Stimulated activated naive B cell treated with anti-CD40 and anti-IgM and Interleukin-4, amounts not matched to agents 10 μg/mL and 1 μg/mL and 100 μg/mL, for 72 hours (primary cell): ENCODE measurements around the gene CFHR4.
A peak's percentile ranks its signal among the peaks of the same experiment; 100 is the strongest.
"Not testable (repeated sequence)": the region's sequence is repeated elsewhere in the genome, so short reads cannot be mapped to it uniquely, and the experiment has no call there.

Experiments
- ATAC-seq, 2 donors: fragments of 150-1000 bp; cut with Tn5 transposase; replicated peaks; 2 replicates each; pipeline ENCODE4 v1.10.0; 2021; ENCODE audit warnings: moderate library complexity in 1 of 2
- DNase-seq: peaks from one replicate; pipeline ENCODE4 v3.0.0; 2021
- H3K27ac Mint-ChIP-seq: one replicate; pipeline ENCODE4 v1.8.0; 2022; ENCODE audit warnings: mild to moderate bottlenecking, mixed read lengths
- H3K27me3 Mint-ChIP-seq, 2 donors: one replicate each; pipeline ENCODE4 v1.8.0; 2022; ENCODE audit warnings: mixed read lengths in 2 of 2
- H3K36me3 Mint-ChIP-seq, 2 donors: one replicate each; pipeline ENCODE4 v1.8.0; 2022; ENCODE audit warnings: mixed read lengths in 2 of 2, mild to moderate bottlenecking in 1 of 2
- H3K4me1 Mint-ChIP-seq, 2 donors: one replicate each; pipeline ENCODE4 v1.8.0; 2022; ENCODE audit warnings: mixed read lengths in 2 of 2, mild to moderate bottlenecking in 1 of 2
- H3K4me3 Mint-ChIP-seq, 2 donors: one replicate each; pipeline ENCODE4 v1.8.0; 2022; ENCODE audit warnings: mild to moderate bottlenecking in 2 of 2, mixed read lengths in 2 of 2, moderate library complexity in 1 of 2
- H3K9me3 Mint-ChIP-seq, 2 donors: one replicate each; pipeline ENCODE4 v1.8.0; 2022; ENCODE audit warnings: mixed read lengths in 2 of 2, mild to moderate bottlenecking in 1 of 2

CFHR4 gene

GRCh38 chr1:196896355-196896754 lies 8.5 kb downstream of the CFHR4 start:
- no peaks in the 10 kb centered on the region for H3K4me1 Mint-ChIP-seq
- DNase-seq (no peak), ATAC-seq (no peak)
- H3K27ac Mint-ChIP-seq, result no peak overlapping the region
- H3K4me3 Mint-ChIP-seq, result no peak overlapping the region
- H3K27me3 Mint-ChIP-seq, result peaks cover 12 to 18% of the 10 kb centered on the region in 2 donors
- no peaks in the 10 kb centered on the region for H3K36me3 Mint-ChIP-seq
- H3K9me3 Mint-ChIP-seq, result no peaks in the 10 kb centered on the region

DNA sequence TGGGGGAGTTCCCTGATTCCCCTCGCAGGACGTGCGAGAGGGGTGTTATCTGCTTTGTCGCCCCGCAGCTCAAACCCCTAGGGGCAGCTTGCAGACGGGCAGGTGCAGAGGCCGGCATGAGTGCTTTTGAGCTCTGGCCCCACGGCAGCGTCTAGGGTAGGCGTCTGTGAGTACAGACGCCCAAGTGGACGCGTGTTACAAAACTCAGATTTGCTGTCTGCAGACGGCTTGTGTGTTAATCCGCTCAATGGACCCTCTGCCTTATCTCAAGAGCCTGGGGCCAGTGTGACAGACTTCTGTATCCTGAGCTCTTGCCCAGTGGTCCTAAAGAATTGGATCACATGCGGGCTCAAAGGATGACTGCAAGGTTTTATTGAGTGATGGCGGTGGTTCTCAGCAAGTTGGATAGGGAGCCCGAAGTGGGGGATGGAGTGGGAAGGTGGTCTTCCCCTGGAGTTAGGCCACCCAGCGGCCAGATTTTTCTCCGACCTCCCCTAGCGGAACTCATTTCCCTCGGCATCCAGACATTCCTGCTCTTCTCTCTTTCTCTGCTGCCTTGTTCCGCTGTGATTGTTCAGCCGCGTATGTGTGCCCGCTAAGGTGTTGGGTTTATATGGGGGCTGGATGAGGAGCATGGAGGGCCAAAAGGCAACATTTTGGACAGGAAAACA lies 9.4 kb downstream of the CFHR4 start:
- no peak overlapping the region for H3K4me3 Mint-ChIP-seq
- no peak overlapping the region for H3K27ac Mint-ChIP-seq
- H3K4me1 Mint-ChIP-seq, result no peaks in the 10 kb centered on the region
- DNase-seq (no peak), ATAC-seq (peak in 1 of 2 donors; percentile 21)
- H3K9me3 Mint-ChIP-seq, result no peaks in the 10 kb centered on the region
- H3K27me3 Mint-ChIP-seq, result peaks cover 12 to 18% of the 10 kb centered on the region in 2 donors
- no peaks in the 10 kb centered on the region for H3K36me3 Mint-ChIP-seq

DNA sequence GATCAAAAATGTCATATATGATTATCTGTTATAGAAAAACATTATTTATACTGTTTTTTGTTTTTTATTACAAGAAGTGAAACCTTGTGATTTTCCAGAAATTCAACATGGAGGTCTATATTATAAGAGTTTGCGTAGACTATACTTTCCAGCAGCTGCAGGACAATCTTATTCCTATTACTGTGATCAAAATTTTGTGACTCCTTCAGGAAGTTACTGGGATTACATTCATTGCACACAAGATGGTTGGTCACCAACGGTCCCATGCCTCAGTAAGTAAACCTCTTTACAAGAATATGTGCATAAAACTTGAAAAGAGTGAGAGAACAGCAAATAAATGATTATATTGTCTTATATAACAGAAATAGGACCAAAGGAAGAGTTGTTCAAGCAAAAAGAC lies 14.5 kb downstream of the CFHR4 start:
- Mint-ChIP-seq H3K27me3 (peaks cover 6 to 15% of the 10 kb centered on the region in 2 donors), H3K9me3 (peaks cover 0 to 2% of the 10 kb centered on the region in 2 donors), H3K27ac (no peak overlapping the region), H3K36me3 (no peaks in the 10 kb centered on the region), H3K4me3 (no peak overlapping the region), H3K4me1 (no peaks in the 10 kb centered on the region)
- ATAC-seq (no peak), DNase-seq (no peak)

DNA sequence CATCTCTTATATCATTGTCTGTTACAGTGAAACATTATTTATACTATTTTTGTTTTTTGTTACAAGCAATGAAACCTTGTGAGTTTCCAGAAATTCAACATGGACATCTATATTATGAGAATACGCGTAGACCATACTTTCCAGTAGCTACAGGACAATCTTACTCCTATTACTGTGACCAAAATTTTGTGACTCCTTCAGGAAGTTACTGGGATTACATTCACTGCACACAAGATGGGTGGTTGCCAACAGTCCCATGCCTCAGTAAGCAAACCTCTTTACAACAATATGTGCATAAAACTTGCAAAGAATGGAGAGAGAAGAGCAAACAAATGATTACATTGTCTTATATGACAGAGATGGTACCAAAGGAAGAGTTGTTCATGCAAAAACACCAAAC lies 22.4 kb downstream of the CFHR4 start:
- Mint-ChIP-seq H3K9me3 (peaks cover 0 to 2% of the 10 kb centered on the region in 2 donors), H3K4me1 (no peaks in the 10 kb centered on the region), H3K27ac (no peak overlapping the region), H3K36me3 (no peaks in the 10 kb centered on the region), H3K4me3 (no peak overlapping the region), H3K27me3 (no peaks in the 10 kb centered on the region)
- DNase-seq (no peak), ATAC-seq (no peak)

- not testable (repeated sequence) for H3K4me1 Mint-ChIP-seq, H3K9me3 Mint-ChIP-seq, ATAC-seq, DNase-seq, H3K27ac Mint-ChIP-seq, H3K27me3 Mint-ChIP-seq, H3K4me3 Mint-ChIP-seq, H3K36me3 Mint-ChIP-seq
These were observed 24.4 kb downstream of the CFHR4 start for GRCh38 chr1:196912283-196912682.

GRCh38 chr1:196926839-196927238 lies 39.0 kb downstream of the CFHR4 start:
- not testable (repeated sequence) for H3K4me3 Mint-ChIP-seq, H3K27me3 Mint-ChIP-seq, ATAC-seq, DNase-seq, H3K4me1 Mint-ChIP-seq, H3K36me3 Mint-ChIP-seq, H3K9me3 Mint-ChIP-seq, H3K27ac Mint-ChIP-seq

DNA sequence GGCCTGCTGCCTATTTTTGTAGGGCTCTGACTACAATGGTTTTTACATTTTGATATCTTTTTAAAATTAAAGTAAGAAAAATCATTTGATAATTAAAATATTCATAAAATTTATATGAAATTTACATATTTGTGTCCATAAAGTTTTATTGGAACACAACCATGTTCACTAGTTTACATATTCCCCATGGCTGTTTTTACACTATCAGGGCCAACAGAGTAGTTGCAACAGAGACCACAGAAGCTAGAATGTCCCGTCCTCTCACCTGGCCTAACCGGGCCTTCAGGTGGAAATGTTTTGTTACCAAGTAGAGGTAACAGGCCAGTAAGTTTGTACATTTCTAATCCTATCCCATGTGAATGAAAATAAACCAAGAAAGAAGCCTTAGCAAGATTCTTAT lies 45.0 kb downstream of the CFHR4 start:
- not testable (repeated sequence) for H3K36me3 Mint-ChIP-seq, DNase-seq

DNA sequence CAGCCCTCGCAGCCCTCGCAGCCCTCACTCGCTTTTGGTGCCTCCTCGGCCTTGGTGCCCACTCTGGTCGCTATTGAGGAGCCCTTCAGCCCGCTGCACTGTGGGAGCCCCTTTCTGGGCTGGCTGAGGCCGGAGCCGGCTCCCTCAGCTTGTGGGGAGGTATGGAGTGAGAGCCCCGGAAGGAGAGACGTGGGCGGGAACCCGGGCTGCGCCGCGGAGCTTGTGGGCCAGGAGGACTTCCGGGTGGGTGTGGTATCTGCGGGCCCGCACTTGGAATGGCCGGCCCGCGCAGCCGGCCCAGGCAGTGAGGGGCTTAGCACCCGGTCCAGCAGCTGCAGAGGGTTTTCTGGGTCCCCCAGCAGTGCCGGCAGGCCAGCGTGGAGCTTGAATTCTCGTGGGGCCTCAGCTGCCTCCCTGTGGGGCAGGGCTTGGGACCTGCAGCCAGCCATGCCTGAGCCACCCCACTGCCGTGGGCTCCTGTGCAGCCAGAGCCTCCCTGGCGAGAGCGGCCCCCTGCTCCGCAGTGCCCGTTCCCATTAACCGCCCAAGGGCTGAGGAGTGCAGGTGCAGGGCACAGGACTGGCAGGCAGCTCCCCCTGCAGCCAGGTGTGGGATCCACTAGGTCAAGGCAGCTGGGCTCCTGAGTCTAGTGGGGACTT lies 45.8 kb downstream of the CFHR4 start:
- Mint-ChIP-seq H3K27me3 (no peaks in the 10 kb centered on the region), H3K9me3 (no peaks in the 10 kb centered on the region), H3K4me3 (no peak overlapping the region), H3K36me3 (no peaks in the 10 kb centered on the region), H3K4me1 (no peaks in the 10 kb centered on the region), H3K27ac (no peak overlapping the region)
- DNase-seq, result no peak
- no peak for ATAC-seq

More for the DNA sequence above, 45.0 kb downstream of the CFHR4 start:
- H3K9me3 Mint-ChIP-seq, H3K4me1 Mint-ChIP-seq, H3K27me3 Mint-ChIP-seq, ATAC-seq, H3K27ac Mint-ChIP-seq, H3K4me3 Mint-ChIP-seq: not testable (repeated sequence)

- not testable (repeated sequence) for H3K9me3 Mint-ChIP-seq, DNase-seq, H3K27me3 Mint-ChIP-seq
These were observed 53.6 kb downstream of the CFHR4 start for GRCh38 chr1:196941474-196941873.

DNA sequence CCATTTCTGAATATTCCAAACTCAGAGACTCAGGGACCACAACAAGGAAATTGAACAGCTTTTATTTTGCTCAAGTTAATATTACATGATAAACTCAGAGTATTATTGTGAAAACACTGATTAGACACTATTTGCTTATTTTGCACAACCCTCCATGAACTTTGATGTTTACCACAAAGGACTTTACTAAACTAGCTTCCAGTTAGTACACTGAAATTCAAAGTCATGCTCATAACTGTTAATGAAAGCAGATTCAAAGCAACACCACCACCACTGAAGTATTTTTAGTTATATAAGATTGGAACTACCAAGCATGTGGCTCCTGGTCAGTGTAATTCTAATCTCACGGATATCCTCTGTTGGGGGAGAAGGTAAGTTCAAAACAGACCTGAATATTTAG lies 55.7 kb downstream of the CFHR4 start, which contains the start of gene CFHR2:
Gene CFHR2, plus strand, starts transcription at position 171 of the 400 bp plus-strand sequence. Its CDS starts 143 bp downstream, at position 314.
- not testable (repeated sequence) for H3K4me1 Mint-ChIP-seq, H3K4me3 Mint-ChIP-seq, H3K9me3 Mint-ChIP-seq, DNase-seq, H3K27me3 Mint-ChIP-seq, ATAC-seq, H3K36me3 Mint-ChIP-seq, H3K27ac Mint-ChIP-seq

More at GRCh38 chr1:196941474-196941873, 53.6 kb downstream of the CFHR4 start:
- H3K27ac Mint-ChIP-seq, H3K36me3 Mint-ChIP-seq, H3K4me3 Mint-ChIP-seq, H3K4me1 Mint-ChIP-seq, ATAC-seq: not testable (repeated sequence)

- H3K4me3 Mint-ChIP-seq, result no peak overlapping the region
- DNase-seq, result no peak
- ATAC-seq, result no peak
- H3K27me3 Mint-ChIP-seq, result no peaks in the 10 kb centered on the region
- H3K27ac Mint-ChIP-seq, result no peak overlapping the region
- no peaks in the 10 kb centered on the region for H3K36me3 Mint-ChIP-seq
- H3K4me1 Mint-ChIP-seq, result no peaks in the 10 kb centered on the region
- H3K9me3 Mint-ChIP-seq, result peaks cover 0 to 9% of the 10 kb centered on the region in 2 donors
These were observed 64.0 kb downstream of the CFHR4 start for GRCh38 chr1:196951711-196952394.

- Mint-ChIP-seq H3K4me3 (no peak overlapping the region), H3K36me3 (no peaks in the 10 kb centered on the region), H3K9me3 (peaks cover 0 to 9% of the 10 kb centered on the region in 2 donors), H3K4me1 (no peaks in the 10 kb centered on the region), H3K27me3 (no peaks in the 10 kb centered on the region), H3K27ac (no peak overlapping the region)
- ATAC-seq, result no peak
- DNase-seq, result no peak
These were observed 66.9 kb downstream of the CFHR4 start for GRCh38 chr1:196954778-196955177.

GRCh38 chr1:196955926-196956325 lies 68.1 kb downstream of the CFHR4 start:
- no peaks in the 10 kb centered on the region for H3K4me1 Mint-ChIP-seq
- no peaks in the 10 kb centered on the region for H3K36me3 Mint-ChIP-seq
- H3K27ac Mint-ChIP-seq, result no peak overlapping the region
- ATAC-seq, result no peak
- DNase-seq, result no peak
- H3K4me3 Mint-ChIP-seq, result no peak overlapping the region
- peaks cover 0 to 9% of the 10 kb centered on the region in 2 donors for H3K9me3 Mint-ChIP-seq
- H3K27me3 Mint-ChIP-seq, result no peaks in the 10 kb centered on the region

GRCh38 chr1:196960854-196961253 lies 73.0 kb downstream of the CFHR4 start:
- Mint-ChIP-seq H3K27ac (no peak overlapping the region), H3K4me1 (no peaks in the 10 kb centered on the region), H3K36me3 (no peaks in the 10 kb centered on the region), H3K27me3 (no peaks in the 10 kb centered on the region), H3K9me3 (peaks cover 2 to 4% of the 10 kb centered on the region in 2 donors), H3K4me3 (no peak overlapping the region)
- ATAC-seq, result no peak
- DNase-seq, result no peak
